Spleen (tissue), 11 donors: Measurements from ENCODE around the gene ZNF23. TPM values are rescaled to one million over a fixed set of nuclear protein-coding genes. Genes with fewer than 3 reads are reported as not detected.

Experiments
- DNase-seq: peaks from one replicate; pipeline ENCODE4 v3.0.0-alpha.2; 2020
- H3K27ac ChIP-seq, 8 donors: fragments of 200-600 bp; sonication (generic) in 7 of 8; 1 replicate in 4 of 8; 2 replicates in 4 of 8; pipeline versions ENCODE4 v1.5.0 to v1.8.0; 2016 to 2021; ENCODE audit warnings: inconsistent platforms in 4 of 8, mild to moderate bottlenecking in 4 of 8, moderate library complexity in 1 of 8
- H3K27me3 ChIP-seq, 7 donors: fragments of 200-600 bp; sonication (generic) in 6 of 7; replicated peaks in 1 of 7; 1 replicate in 4 of 7; 2 replicates in 3 of 7; pipeline versions ENCODE4 v1.5.0 to v1.8.0; 2016 to 2021; ENCODE audit warnings: inconsistent platforms in 3 of 7, mild to moderate bottlenecking in 1 of 7
- H3K36me3 ChIP-seq, 6 donors: fragments of 200-600 bp; sonication (generic) in 5 of 6; 1 replicate in 4 of 6; 2 replicates in 2 of 6; pipeline versions ENCODE4 v1.5.0 to v1.8.0; 2016 to 2021; ENCODE audit warnings: inconsistent platforms in 2 of 6
- H3K4me1 ChIP-seq, 6 donors: fragments of 200-600 bp; sonication (generic) in 5 of 6; 1 replicate in 3 of 6; 2 replicates in 3 of 6; pipeline versions ENCODE4 v1.5.0 to v1.8.0; 2016 to 2021; ENCODE audit warnings: inconsistent platforms in 3 of 6
- H3K4me3 ChIP-seq, 8 donors: fragments of 200-600 bp; sonication (generic) in 7 of 8; 1 replicate in 4 of 8; 2 replicates in 4 of 8; pipeline versions ENCODE4 v1.5.0 to v1.8.0; 2016 to 2021; ENCODE audit warnings: inconsistent platforms in 4 of 8, mild to moderate bottlenecking in 4 of 8, moderate library complexity in 2 of 8
- H3K9me3 ChIP-seq, 8 donors: fragments of 200-600 bp; sonication (generic) in 7 of 8; 1 replicate in 4 of 8; 2 replicates in 4 of 8; pipeline versions ENCODE4 v1.5.0 to v1.8.0; 2016 to 2021; ENCODE audit warnings: inconsistent platforms in 4 of 8
- CTCF ChIP-seq, 11 experiments: fragments of 200-600 bp in 7 of 11; fragments of 450-650 bp in 4 of 11; sonication (generic) in 4 of 11; IDR thresholded peaks in 8 of 11; conservative IDR thresholded peaks in 3 of 11; 1 replicate in 7 of 11; 2 replicates in 4 of 11; pipeline versions ENCODE4 v1.4.0 to v1.8.0; 2016 to 2021; ENCODE audit warnings: antibody characterized with exemption in 11 of 11, inconsistent platforms in 4 of 11, mild to moderate bottlenecking in 1 of 11
- POLR2A ChIP-seq, 3 donors: fragments of 450-650 bp; IDR thresholded peaks; one replicate each; pipeline ENCODE4 v1.5.1; 2017; ENCODE audit warnings: antibody characterized with exemption in 3 of 3, mild to moderate bottlenecking in 1 of 3
- POLR2AphosphoS5 ChIP-seq, 3 donors: sonication (generic); formaldehyde crosslinking; IDR thresholded peaks; one replicate each; pipeline ENCODE4 v1.5.1; 2017; ENCODE audit warnings: antibody characterized with exemption in 3 of 3
- whole genome bisulfite sequencing, 5 donors: extraction: QIAGEN DNeasy Blood & Tissue Kit in 3 of 5; methylation state at CpG; one replicate each; pipeline versions ENCODE4 v1.1.5 to v1.1.7; 2013 to 2018; 5-methylcytosine and 5-hydroxymethylcytosine counted together
- intact Hi-C: fragments of 100-400 bp; cut with DNase I; formaldehyde crosslinking; loops from one replicate; pipeline ENCODE4 v1.15.0; 2023; ENCODE audit warnings: low total_unique reads
- polyA plus RNA-seq, 3 donors: library from polyadenylated mRNA; stranded (reverse); fragments of 200-250 nt; gene quantifications; one replicate each; pipeline ENCODE4 v1.2.1, GENCODE V29; 2013
- total RNA-seq, 7 donors: library from RNA; depleted of rRNA in 3 of 7; stranded (reverse); fragments of >200 nt in 3 of 7; fragmentation: NEBNext Ultra II Directional in 4 of 7; extraction: Animal tissue kit (Norgen Biotek cat#: 25700) in 4 of 7; gene quantifications; one replicate each; pipeline versions ENCODE4 v1.1.0 to v1.2.1, GENCODE V29; 2016 to 2021
- donor health status: healthy with polysubstance abuse.
- donor health status: DM: no; HTN: no; CAD: no; lungs with moderate emphysema.
- donor health status: DM: no; HTN: no; CAD: no.
- donor health status: Bipolar disorder and iron deficiency.
- donor health status: healthy.
- donor health status: DM: no; HTN: no; CAD: no.
- donor health status: DM: yes; HTN: yes; CAD: no.

ZNF23 gene
- total and polyA plus RNA-seq, 10 donors: 6.3 to 12.4 (median 10.6) TPM

GRCh38 chr16:71426069-71426879 lies 35.8 kb downstream of the ZNF23 start:
- peak overlapping the region in 2 of 8 donors; percentile 30 to 48 for H3K27ac ChIP-seq
- TF ChIP-seq CTCF (IDR thresholded peaks at IDR 0.05 in 8 of 11, conservative IDR thresholded peaks at IDR 0.05 in 3 of 11) (no peak), POLR2AphosphoS5 (IDR thresholded peaks at IDR 0.05) (peak in 1 of 3 donors; percentile 8)
- peak; percentile 61 for DNase-seq
- H3K4me1 ChIP-seq: peaks cover 0 to 15% (median 0%) of the 10 kb centered on the region in 6 donors
- H3K4me3 ChIP-seq: peak overlapping the region in 3 of 8 donors; percentile 25 to 65 (median 29)
- H3K36me3 ChIP-seq: no peaks in the 10 kb centered on the region
- peaks cover 3 to 64% (median 16%) of the 10 kb centered on the region in 7 donors for H3K27me3 ChIP-seq
- peaks cover 0 to 11% (median 0%) of the 10 kb centered on the region in 8 donors for H3K9me3 ChIP-seq
- 2 to 6% (median 3%) methylated on average over 28 to 48 of the region's 48 CpGs for WGBS, 5 donors
- intact Hi-C loops: no loop called here

GRCh38 chr16:71425746-71426068 lies 36.3 kb downstream of the ZNF23 start:
- Histone ChIP-seq H3K4me3 (peak overlapping the region in 3 of 8 donors; percentile 25 to 65 (median 29)), H3K27ac (peak overlapping the region in 2 of 8 donors; percentile 30 to 48), H3K4me1 (peaks cover 0 to 15% (median 0%) of the 10 kb centered on the region in 6 donors), H3K9me3 (peaks cover 0 to 11% (median 0%) of the 10 kb centered on the region in 8 donors), H3K27me3 (peaks cover 3 to 59% (median 16%) of the 10 kb centered on the region in 7 donors), H3K36me3 (no peaks in the 10 kb centered on the region)
- 9 to 28% (median 13%) methylated on average over 14 to 18 of the region's 18 CpGs for WGBS, 5 donors
- peak; percentile 61 for DNase-seq
- TF ChIP-seq POLR2A (IDR thresholded peaks at IDR 0.05): no peak
- TF ChIP-seq POLR2AphosphoS5 (IDR thresholded peaks at IDR 0.05): no peak
- TF ChIP-seq CTCF (IDR thresholded peaks at IDR 0.05 in 8 of 11, conservative IDR thresholded peaks at IDR 0.05 in 3 of 11): no peak
- intact Hi-C loops: no loop called here

- Histone ChIP-seq H3K4me3 (no peak overlapping the region), H3K36me3 (no peaks in the 10 kb centered on the region), H3K27ac (no peak overlapping the region), H3K4me1 (peaks cover 0 to 15% (median 0%) of the 10 kb centered on the region in 6 donors), H3K9me3 (peaks cover 0 to 11% (median 0%) of the 10 kb centered on the region in 8 donors), H3K27me3 (peaks cover 3 to 51% (median 16%) of the 10 kb centered on the region in 7 donors)
- WGBS, 5 donors: 62 to 79% (median 68%) methylated on average over 4 to 6 of the region's 6 CpGs
- intact Hi-C loops: no loop called here
- peak; percentile 34 for DNase-seq
- no peak for TF ChIP-seq POLR2AphosphoS5 (IDR thresholded peaks at IDR 0.05)
- TF ChIP-seq POLR2A (IDR thresholded peaks at IDR 0.05): no peak
- no peak for TF ChIP-seq CTCF (IDR thresholded peaks at IDR 0.05 in 8 of 11, conservative IDR thresholded peaks at IDR 0.05 in 3 of 11)
Measured at GRCh38 chr16:71424626-71425025, 37.4 kb downstream of the ZNF23 start.

GRCh38 chr16:71423865-71424264 lies 38.2 kb downstream of the ZNF23 start:
- no peak overlapping the region for H3K27ac ChIP-seq
- 69 to 92% (median 80%) methylated on average over 7 of the region's 7 CpGs for WGBS, 5 donors
- H3K36me3 ChIP-seq: no peaks in the 10 kb centered on the region
- H3K9me3 ChIP-seq: peaks cover 0 to 7% (median 0%) of the 10 kb centered on the region in 8 donors
- TF ChIP-seq POLR2AphosphoS5 (IDR thresholded peaks at IDR 0.05) (no peak), CTCF (IDR thresholded peaks at IDR 0.05 in 8 of 11, conservative IDR thresholded peaks at IDR 0.05 in 3 of 11) (no peak), POLR2A (IDR thresholded peaks at IDR 0.05) (no peak)
- H3K27me3 ChIP-seq: peaks cover 3 to 45% (median 16%) of the 10 kb centered on the region in 7 donors
- peak; percentile 64 for DNase-seq
- no peak overlapping the region for H3K4me3 ChIP-seq
- H3K4me1 ChIP-seq: peaks cover 0 to 15% (median 0%) of the 10 kb centered on the region in 6 donors
- intact Hi-C loops: no loop called here
